OCI-LY7 (cell line): ENCODE data around the gene ITSN1.

ENCODE experiments used
- CTCF ChIP-seq: fragments of 200-600 bp; sonication (generic); conservative IDR thresholded peaks from 2 replicates; pipeline ENCODE4 v1.5.1; 2014; ENCODE audit warnings: mild to moderate bottlenecking, antibody characterized with exemption, low read length, moderate library complexity, mixed read lengths
- EZH2phosphoT487 ChIP-seq: fragments of 200-600 bp; sonication (generic); IDR thresholded peaks from 2 replicates; pipeline ENCODE4 v1.6.1; 2018; ENCODE audit warnings: low read depth, borderline replicate concordance, mild to moderate bottlenecking, mixed run types, antibody characterized with exemption, low read length, moderate library complexity, mixed read lengths

GRCh38 chr21:33864150-33864549, 221.8 kb downstream of the ITSN1 start:
- TF ChIP-seq CTCF (no peak), EZH2phosphoT487 (no peak)
